Muscle of arm (tissue), 12 donors: ENCODE results near the gene KIN. TPM values are rescaled to one million over a fixed set of nuclear protein-coding genes. Genes with fewer than 3 reads are reported as not detected.
"Not testable (repeated sequence)": the region's sequence is repeated elsewhere in the genome, so short reads cannot be mapped to it uniquely, and the experiment has no call there.

ENCODE experiments used
- DNase-seq: peaks from one replicate; pipeline ENCODE4 v3.0.0-alpha.2; 2013
- polyA plus RNA-seq, 12 donors: library from polyadenylated mRNA; unstranded; fragments of 120-200 nt; gene quantifications; one replicate each; pipeline ENCODE4 v1.2.1, GENCODE V29; 2013; ENCODE audit not compliant: insufficient read length in 12 of 12

KIN gene
- polyA plus RNA-seq, 12 donors: 12.4 to 17.7 (median 14.4) TPM; not detected in 1

DNA sequence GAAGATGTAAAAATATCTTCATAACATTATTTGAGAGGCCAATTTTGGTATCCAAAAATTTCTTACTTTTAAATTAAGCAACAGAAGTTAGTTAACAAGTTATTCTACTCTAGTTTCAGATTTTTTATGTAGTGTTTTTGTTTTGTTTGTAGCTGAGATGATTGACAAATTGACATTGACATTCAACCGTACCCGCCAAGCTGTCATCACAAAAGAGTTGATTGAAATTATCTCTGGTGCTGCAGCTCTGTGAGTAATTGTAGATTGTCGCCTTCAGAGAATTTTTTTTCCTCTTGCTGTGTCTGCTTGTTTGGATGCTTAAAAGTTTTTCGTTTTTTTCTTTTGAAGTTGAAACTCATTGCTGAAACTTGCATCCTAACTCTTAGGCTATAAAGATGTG is 14.8 kb upstream of the KIN start:
- no peak for DNase-seq

DNA sequence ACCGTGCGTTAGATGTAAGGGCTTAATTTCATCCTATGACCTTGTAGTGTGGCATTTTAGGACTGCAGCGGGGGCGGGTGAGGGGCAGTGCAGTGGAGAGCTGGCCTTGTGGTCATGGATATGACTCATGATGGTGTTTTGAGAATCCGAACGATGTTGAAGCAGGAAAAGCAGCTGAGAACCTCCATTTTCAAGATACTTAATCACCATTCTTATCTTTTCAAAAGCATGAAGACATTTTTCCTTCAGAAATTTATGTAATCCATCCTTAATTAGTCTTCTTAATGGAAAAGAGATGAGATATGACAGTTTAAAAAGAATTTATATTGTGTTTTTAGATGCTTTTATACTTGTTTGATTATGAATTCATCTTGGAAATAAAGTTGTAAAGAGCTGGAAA is 9.8 kb upstream of the KIN start:
- no peak for DNase-seq

DNA sequence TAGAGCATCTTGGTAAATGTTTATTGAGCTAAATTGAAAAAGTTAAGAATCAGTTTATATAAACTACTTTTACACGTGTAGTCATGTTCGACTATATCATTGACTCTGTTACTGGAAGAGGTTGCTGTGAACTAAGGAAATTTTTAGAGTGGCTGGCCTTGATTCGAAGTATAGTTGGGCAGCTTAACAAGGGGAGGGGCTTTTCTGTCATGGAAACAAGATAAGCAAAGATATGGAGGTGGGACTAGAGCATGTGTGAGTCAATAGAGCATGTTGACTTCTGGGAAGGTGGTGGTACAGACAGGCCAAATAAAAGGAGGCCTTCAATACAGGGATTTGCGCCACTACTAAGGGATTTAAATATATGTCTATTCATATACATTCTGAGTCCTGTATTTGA is 7.8 kb upstream of the KIN start:
- DNase-seq: no peak

DNA sequence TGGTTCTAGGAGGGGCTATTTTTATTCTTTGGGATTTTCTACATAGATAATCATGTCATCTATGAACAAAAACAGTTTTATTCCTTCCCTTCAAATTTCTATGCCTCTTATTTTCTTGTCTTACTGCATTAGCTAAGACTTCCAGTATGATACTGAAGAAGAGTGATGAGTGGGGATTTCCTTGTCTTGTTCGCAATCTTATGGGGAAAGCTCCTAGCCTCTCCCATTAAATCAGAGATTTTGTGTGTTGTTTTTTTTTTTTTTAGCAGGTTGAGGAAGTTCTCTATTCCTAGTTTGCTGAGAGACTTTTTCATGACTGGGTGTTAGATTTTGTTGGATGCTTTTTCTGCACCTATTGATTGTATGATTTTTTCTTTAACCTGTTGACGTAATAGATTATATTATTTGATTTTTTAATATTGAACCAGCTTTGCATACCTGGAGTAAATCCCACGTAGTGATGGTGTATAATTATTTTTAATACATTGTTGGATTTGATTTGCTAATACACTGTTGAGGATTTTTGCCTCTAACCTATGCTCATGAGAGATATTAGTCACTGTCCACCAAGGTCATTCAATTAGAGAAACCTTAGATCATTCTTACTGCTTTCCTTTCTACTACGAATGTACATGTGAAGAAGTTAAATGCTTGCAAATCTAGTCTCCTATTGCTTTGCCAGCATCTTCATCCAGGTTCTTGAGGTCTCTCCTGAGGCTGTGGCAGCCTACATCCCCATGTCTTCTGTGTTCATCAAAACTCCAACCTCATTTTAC is 6.6 kb upstream of the KIN start:
- no peak for DNase-seq

DNA sequence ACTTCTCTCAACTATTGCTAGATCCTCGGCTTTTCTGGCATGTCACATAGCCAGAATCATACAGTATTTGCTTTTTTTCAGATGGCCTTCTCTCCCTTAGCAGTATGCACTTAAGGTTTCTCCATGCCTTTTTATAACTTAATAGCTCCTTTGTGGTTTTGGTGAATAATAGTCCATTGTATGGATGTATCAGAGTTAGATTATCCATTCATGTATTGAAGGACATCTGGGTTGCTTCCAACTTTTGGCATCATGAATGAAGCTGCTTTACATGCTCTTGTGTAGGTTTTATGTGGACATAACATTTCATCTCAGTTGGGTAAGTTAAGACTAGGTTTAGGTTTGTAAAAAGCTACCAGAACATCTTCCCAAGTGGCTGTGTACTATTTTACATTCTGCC is 4.7 kb upstream of the KIN start:
- DNase-seq: no peak

DNA sequence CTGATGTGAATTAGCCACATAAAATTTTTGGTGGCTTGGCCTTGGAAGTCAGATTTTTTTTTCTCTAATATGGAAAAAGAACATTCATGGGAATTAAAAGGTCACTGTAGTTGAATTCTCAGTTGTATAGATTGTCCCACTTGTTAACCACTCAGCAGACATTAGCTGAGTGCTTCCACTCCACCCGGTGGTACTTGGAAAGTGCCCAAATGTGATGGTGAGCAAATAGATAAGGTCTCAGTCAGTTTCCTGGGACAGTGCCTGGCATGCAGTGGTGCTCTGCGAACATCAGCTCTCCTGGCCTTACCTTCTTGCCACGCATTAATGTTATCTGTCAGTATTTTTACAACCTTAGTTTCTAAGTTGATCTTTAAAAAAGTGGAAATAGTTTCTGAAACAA is 1.6 kb upstream of the KIN start:
- DNase-seq: no peak

DNA sequence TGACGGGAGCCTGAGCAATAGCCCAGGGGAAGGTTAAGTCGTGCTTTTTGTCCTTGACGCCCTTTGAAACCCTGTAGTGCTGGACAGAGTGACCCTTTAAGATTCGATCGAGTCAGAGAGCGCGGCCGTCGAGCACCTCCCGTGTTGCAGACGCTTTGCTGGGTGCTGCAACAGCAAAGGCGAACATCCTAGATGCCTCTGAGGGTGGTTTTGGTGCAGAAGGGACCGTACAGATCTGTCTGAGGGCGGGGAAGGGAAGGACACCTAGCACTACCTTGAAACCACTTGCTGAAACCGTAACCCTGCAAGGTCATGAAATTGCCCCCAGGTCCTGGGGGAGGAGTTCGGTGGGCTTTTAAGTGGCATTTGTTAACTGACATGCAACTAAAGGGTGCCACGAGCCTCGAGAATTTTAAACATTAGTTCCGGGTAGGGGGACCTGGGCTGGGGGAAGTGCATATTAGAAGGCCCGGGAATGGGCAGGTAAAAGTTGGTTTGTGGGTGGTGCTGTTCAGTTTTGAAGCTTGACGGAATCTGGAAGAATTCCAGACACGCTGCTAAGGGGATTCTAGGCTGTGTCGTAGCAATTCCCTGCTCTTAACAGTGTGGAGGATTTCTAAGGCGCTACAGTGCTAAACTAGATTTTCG is 970 bp upstream of the KIN start:
- no peak for DNase-seq

DNA sequence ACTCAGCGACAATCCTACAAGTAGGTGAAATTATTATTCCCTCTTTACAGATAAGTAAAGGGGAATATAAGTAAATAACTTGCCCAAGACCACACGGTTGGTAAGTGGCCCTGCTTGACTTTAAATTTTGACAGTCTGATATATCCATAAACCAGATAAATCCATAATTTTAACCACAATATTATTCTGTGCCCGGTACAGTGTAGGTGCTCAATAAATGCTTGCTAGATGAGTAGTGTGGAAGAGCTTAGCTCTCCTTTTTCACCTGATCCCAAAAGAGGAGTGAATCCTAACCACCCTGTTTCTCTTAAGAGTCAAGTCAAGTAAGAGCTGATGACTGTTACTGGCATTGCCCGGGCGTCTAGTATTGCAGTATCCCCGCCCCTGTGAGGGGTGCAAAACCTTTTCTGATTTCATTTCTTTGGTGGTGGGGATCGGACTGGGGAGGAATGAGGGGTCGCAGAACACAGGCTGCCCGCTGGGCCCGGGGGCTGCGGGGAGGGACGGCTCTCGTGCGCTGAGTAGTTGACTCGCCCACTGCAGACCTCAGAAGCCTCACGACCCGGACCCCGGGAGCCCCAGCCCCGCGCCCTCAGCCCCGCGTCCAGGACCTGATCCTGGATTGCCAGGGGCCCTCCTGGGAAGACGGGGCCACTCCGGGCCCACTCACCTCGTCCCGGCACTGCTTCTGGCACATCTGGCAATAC is 490 bp downstream of the KIN start:
- DNase-seq: no peak

DNA sequence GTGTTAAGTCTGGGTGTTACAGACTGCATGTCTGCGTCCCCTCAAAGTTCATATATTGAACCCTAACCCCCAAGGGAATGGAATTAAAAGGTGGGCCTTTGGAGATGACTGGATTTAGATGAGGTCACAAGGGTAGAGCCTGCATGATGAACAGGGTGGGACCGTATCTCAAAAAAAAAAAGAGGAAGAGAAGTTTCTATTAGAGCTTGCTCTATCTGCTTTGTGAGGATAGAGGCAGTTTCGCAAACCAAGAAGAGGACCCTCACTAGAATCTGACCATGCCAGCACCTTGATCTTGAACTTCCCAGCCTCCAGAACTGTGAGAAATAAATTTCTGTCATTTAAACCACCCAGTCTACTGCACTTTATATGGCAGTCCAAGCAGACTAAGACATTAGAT is 1.4 kb downstream of the KIN start:
- no peak for DNase-seq

DNA sequence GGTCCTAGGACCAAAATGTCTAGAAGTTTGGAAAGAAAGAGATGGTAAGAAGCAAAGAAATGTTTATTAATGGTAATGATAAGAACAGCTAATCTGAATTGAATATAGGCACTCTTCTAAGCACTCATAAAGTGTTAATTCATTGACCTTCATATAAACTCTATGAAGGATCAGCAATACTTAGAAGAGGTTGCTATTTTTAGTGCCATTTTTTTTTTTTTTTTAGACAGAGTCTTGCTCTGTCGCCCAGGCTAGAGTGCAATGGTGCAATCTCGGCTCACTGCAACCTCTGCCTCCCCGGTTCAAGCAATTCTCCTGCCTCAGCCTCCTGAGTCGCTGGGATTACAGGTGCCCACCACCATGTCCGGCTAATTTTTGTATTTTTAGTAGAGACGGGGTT is 5.6 kb downstream of the KIN start:
- DNase-seq: not testable (repeated sequence)

DNA sequence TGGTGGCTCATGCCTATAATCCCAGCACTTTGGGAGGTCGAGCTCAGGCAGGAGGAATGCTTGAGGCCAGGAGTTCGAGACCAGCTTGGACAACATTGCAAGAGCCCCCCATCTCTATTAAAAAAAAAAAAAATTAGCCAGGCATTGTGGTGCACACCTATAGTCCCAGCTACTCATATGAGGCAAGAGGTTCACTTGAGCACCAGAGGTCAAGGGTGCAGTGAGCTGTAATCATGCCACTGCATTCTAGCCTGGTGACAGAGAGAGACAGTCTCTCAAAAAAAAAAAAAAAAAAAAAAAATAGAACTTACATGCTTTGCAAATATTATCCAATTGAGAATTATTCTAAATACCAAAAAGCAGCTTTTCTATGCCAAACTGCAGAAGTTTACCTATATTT is 11.0 kb downstream of the KIN start:
- DNase-seq: no peak

DNA sequence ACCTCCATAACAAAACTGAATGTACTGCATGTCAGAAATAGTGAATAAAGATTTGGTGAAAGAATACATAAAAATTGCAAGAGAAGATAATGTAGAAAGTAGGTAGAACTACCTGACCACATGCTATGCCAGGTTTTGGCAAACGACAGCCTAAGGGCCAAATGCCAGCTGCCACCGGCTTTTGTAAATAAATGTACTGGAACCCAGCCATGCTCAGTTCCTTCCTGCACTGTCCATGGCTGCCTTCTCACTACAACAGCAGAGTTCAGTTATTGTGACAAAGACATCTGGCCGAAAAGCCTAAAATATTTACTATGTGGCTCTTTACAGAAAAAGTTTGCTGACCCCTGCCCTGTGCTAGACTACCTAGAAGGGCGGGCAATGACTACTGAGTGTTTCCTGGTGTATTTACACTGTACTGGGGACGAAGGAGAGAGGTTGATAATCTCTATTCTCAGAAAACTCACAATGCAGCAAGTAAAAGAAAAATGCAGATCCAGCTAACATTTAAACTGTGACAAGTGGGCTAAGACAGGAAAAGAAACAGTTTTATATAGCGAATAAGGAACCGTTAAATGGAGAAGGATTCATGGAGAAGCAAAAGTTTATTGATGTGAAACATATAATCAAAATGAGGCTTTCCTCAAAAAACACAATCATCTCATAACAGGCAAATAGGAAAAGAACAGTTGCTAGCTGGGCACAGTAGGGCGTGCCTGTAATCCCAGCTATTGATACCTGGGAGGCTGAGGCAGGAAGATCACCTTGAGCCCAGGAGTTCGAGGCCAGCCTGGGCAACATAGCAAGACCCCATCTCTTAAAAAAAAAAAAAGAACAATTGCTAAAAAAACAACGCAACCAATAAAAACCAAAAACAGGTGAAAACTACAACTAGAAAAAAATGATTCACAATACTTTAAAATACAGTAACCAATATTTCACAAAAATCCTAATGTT is 13.7 kb downstream of the KIN start:
- DNase-seq: no peak

DNA sequence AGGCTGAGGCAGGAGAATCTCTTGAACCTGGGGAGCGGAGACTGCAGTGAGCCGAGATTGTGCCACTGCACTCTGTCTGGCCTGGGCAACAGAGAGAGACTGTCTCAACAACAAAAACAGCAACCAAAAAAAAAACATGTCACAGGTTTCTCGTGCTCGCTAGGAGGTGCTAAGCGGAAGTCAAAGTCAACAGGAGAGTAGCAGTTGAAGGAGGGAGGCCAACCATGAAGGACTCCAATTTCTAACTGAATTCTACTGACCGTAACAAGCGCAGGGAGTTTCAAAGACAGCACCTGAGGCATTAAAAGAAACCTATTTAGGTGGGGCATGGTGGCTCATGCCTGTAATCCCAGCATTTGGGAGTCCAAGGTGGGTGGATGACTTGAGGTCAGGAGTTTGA is 19.4 kb downstream of the KIN start:
- DNase-seq: no peak

DNA sequence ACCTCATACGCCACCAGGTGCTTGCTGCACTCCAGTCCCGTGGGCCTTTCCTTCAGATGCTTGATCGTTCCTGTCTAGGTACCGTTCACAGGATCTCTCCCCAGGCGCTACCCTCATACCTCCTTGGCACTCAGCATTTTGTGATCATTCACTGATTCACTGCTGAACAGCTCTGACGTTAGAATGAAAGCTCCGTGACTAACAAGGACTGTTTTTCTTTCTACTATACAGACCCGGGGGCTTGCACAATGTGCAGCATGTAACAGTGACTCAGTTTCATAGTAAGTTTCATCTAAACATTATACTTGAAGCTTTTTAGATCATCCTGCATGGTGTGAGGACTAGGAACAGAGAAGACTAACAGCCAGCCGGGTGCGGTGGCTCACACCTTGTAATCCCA is 20.6 kb downstream of the KIN start:
- no peak for DNase-seq

DNA sequence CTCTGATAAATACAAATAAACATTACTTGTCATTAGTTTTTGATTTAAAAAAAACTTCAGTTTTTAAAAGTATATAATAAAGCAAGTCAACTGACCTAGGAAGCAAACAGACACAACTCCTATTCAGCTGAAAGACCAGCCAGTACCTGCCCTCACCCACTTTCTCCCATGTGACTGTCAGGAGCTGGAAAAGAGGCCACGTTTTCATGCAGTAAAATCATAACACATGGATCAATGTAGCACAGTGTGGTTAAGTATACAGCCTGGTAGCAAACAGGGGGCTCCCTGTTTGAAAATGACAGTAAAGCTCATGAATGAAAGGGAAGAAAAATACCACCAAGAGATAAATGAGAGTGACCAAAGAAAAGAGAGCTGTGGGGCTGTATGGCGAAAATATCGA is 21.6 kb downstream of the KIN start:
- no peak for DNase-seq

DNA sequence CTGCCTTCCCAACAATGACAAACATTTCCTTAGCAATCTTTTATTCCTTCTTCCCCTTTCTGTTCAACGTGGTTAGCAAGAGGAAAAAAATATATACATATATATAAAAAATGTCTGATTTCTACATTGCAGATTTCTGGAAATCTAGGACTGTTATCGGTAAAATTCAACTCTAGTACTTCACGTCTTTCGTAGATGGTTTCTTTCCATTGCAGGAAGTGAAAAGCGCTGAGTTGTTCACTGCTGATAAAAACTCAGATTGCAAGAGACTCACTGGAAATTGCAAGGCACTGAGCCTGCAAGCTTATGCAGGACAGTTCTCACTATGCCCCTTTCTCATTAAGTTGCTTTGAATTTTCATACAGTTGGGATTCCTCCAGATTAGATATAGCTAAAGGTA is 23.9 kb downstream of the KIN start:
- DNase-seq: no peak

DNA sequence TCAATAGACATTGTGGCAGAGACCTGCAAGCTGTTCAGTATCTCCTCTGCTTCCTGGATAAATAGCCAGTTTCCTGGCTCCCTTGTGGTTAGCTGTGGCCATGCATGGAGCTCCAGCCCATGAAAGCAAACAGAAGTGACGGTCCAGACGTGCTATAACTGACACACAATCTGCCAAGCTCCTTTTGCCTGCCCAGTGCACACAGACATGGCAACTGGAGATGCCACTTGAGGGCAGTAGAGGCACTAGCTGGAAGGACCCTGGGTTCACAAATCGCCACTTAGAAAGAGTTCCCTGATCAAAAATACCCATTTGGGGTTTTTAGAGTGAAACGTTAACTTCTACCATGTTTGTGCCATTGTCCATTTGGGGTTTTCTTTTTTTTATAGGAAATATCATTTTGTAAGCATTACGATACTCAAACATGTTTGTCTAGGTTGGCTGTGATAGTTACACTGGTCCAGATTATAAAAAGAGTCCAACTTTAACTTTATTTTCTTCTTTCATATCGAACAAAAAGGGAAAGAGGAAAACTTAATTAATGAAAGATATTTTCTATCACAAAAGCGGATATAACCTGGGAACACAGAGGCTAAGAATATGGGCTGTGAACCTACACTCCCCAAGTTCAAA is 31.3 kb downstream of the KIN start:
- no peak for DNase-seq

DNA sequence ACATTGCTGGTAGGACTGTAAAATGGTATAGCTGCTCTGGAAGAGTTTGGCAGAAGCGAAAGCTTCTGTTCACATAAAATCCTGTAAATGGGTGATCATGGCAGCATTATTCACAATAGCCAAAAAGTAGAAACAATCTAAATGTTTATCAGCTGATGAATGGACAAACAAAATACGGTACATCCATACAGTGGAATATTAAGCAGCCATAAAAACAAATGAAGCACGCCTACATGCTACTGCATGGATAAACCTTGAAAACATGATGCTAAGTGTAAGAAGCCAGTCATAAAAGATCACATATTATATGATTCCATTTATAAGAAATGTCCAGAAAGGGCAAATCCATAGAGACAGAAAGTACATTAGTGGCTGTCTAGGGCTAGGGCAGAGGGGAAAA is 32.7 kb downstream of the KIN start:
- DNase-seq: no peak

DNA sequence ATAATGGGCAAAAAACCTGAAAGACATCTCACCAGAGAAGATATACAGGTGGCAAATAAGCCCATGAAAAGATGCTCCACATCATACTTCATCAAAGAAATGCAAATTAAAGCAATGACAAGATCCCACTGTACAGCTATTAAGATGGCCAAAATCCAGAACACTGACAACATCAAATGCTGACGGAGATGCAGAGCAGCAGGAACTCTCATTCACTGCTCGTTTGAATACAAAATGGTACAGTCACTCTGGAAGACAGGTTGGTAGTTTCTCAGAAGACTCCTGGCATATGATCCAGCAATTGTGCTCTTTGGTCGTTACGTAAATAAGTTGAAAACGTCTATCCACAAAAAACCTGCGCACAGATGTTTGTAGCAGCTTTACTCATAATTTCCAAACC is 35.5 kb downstream of the KIN start:
- no peak for DNase-seq

DNA sequence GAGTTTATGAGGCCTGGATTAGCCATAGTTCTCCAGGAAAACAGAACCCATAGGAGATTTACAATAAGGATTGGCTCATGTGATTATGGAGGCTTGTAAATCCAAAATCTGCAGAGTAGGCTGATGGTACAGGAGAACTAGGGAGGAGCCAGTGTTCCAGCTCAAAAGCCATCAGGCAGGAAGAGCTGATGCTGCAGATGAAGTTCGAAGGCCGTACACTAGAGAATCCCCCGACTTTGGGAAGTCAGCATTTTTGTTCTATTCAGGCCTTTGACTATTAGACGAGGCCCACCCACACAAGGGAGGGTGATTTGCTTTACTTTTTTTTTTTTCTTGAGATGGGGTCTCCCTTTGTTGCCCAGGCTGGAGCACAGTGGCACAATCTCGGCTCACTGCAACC is 37.6 kb downstream of the KIN start:
- no peak for DNase-seq

DNA sequence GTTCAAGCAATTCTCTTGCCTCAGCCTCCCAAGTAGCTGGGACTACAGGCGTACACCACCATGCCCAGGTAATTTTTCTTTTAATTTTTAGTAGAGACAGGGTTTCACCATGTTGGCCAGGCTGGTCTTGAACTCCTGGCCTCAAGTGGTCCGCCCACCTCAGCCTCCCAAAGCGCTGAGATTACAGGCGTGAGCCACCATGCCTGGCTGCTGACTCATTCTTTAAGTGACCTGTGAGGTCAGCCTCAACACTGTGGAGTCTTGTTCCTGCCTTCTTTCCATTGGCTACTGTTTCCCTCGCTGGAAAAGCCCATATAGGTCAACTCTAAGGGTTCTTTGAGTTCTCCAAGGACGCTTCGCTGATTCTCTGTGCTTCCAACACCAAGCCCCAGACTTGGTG is 39.2 kb downstream of the KIN start:
- not testable (repeated sequence) for DNase-seq

DNA sequence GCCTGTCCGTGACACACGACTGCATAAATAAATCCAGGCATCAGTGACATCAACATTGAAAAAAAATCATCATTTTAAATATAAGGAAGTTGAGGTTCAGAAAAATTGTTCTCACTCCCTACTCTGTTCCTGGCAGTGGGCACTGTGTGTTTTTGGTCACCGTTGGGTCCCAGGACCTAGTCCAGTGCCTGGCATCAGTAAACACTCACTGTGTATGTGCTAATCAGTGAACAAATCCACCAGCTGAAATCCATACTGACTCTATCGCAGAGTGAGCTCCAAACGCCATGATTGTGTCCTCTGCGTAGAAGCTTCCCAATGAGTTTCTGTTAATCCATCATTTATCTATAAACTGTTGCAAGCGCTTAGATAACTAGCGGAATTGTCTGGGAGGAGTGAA is 43.5 kb downstream of the KIN start:
- DNase-seq: no peak
